Spleen (tissue), 7 donors: ENCODE measurements around the gene LY6G6D.

ENCODE experiments used
- POLR2AphosphoS5 ChIP-seq, 3 donors: sonication (generic); formaldehyde crosslinking; IDR thresholded peaks; one replicate each; pipeline ENCODE4 v1.5.1; 2017; ENCODE audit warnings: antibody characterized with exemption in 3 of 3
- TF ChIP-seq, protein P1 (sequence below), 11 experiments: fragments of 200-600 bp in 7 of 11; fragments of 450-650 bp in 4 of 11; sonication (generic) in 4 of 11; IDR thresholded peaks in 8 of 11; conservative IDR thresholded peaks in 3 of 11; 1 replicate in 7 of 11; 2 replicates in 4 of 11; pipeline versions ENCODE4 v1.4.0 to v1.8.0; 2016 to 2021; ENCODE audit warnings: antibody characterized with exemption in 11 of 11, inconsistent platforms in 4 of 11, mild to moderate bottlenecking in 1 of 11
- donor health status: DM: no; HTN: no; CAD: no; lungs with moderate emphysema.
- donor health status: DM: no; HTN: no; CAD: no.
- donor health status: DM: no; HTN: no; CAD: no.

- no peak for TF ChIP-seq POLR2AphosphoS5 (IDR thresholded peaks at IDR 0.05)
- TF ChIP-seq, protein P1, sequence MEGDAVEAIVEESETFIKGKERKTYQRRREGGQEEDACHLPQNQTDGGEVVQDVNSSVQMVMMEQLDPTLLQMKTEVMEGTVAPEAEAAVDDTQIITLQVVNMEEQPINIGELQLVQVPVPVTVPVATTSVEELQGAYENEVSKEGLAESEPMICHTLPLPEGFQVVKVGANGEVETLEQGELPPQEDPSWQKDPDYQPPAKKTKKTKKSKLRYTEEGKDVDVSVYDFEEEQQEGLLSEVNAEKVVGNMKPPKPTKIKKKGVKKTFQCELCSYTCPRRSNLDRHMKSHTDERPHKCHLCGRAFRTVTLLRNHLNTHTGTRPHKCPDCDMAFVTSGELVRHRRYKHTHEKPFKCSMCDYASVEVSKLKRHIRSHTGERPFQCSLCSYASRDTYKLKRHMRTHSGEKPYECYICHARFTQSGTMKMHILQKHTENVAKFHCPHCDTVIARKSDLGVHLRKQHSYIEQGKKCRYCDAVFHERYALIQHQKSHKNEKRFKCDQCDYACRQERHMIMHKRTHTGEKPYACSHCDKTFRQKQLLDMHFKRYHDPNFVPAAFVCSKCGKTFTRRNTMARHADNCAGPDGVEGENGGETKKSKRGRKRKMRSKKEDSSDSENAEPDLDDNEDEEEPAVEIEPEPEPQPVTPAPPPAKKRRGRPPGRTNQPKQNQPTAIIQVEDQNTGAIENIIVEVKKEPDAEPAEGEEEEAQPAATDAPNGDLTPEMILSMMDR (IDR thresholded peaks at IDR 0.05 in 8 of 11, conservative IDR thresholded peaks at IDR 0.05 in 3 of 11) = no peak
These were observed 21.6 kb upstream of the LY6G6D start for GRCh38 chr6:31693535-31693934.
